H1 (cell line): ENCODE results near the gene PRKAR1B. TPM values are rescaled to one million over a fixed set of nuclear protein-coding genes. Genes with fewer than 3 reads are reported as not detected.

Source experiments
- CTCF ChIA-PET: fragments of 300-600 bp; sonication (Branson Sonifier 250); formaldehyde crosslinking; loops from one replicate; lab custom pipeline; 2021; ENCODE audit not compliant: partially characterized antibody; lab: Charles Lee
- POLR2A ChIA-PET: fragments of 300-600 bp; sonication (Branson Sonifier 250); formaldehyde crosslinking; loops from one replicate; lab custom pipeline; 2021; ENCODE audit warnings: inconsistent platforms; ENCODE audit not compliant: partially characterized antibody; lab: Charles Lee
- DNase-seq, 2 experiments: peaks; one replicate each; pipeline versions ENCODE4 v3.0.0 to v3.0.0-alpha.2; 2010 to 2022; ENCODE audit warnings: low spot score in 2 of 2, low read depth in 1 of 2, mixed read lengths in 1 of 2
- FAIRE-seq: peaks from 2 replicates; lab custom pipeline; 2011; peaks lifted over from hg19 to GRCh38; lab: Jason Lieb, UNC
- H2AFZ ChIP-seq: 2 replicates; pipeline ENCODE4 v1.8.1; 2012; ENCODE audit warnings: low read length, inconsistent platforms
- H2AK5ac ChIP-seq: 2 replicates; pipeline ENCODE4 v1.6.1; 2013; ENCODE audit warnings: low read depth, low read length
- H2BK120ac ChIP-seq: replicated peaks from 2 replicates; pipeline ENCODE3; 2013; ENCODE audit warnings: low read depth, low read length, inconsistent platforms
- H2BK12ac ChIP-seq: 2 replicates; pipeline ENCODE4 v1.6.1; 2013; ENCODE audit warnings: low read depth, low read length
- H2BK15ac ChIP-seq: 2 replicates; pipeline ENCODE4 v1.6.1; 2013; ENCODE audit warnings: low read length
- H2BK20ac ChIP-seq: 2 replicates; pipeline ENCODE4 v1.6.1; 2013; ENCODE audit warnings: low read length
- H2BK5ac ChIP-seq: 2 replicates; pipeline ENCODE4 v1.6.1; 2013; ENCODE audit warnings: low read depth, low read length
- H3K14ac ChIP-seq: 2 replicates; pipeline ENCODE4 v1.6.1; 2013; ENCODE audit warnings: inconsistent platforms; ENCODE audit not compliant: insufficient read length
- H3K18ac ChIP-seq: 2 replicates; pipeline ENCODE4 v1.6.1; 2013; ENCODE audit warnings: low read length; ENCODE audit errors: extremely low read depth
- H3K23ac ChIP-seq: 2 replicates; pipeline ENCODE4 v1.6.1; 2013; ENCODE audit warnings: inconsistent platforms; ENCODE audit not compliant: insufficient read length
- H3K23me2 ChIP-seq: 2 replicates; pipeline ENCODE4 v1.6.1; 2013; ENCODE audit warnings: low read depth, low read length
- H3K27ac ChIP-seq: 2 replicates; pipeline ENCODE4 v1.6.1; 2011; ENCODE audit warnings: low read depth, low read length, inconsistent platforms
- H3K27me3 ChIP-seq, 4 experiments: replicated peaks in 1 of 4; 1 replicate in 1 of 4; 2 replicates in 3 of 4; pipeline versions ENCODE4 v1.6.1 to v1.8.1; 2011 to 2013; ENCODE audit warnings: low read length in 3 of 4, mild to moderate bottlenecking in 3 of 4, inconsistent platforms in 2 of 4, mixed read lengths in 2 of 4, moderate library complexity in 1 of 4; ENCODE audit not compliant: control insufficient read depth in 3 of 4, insufficient read depth in 3 of 4; ENCODE audit errors: extremely low read depth in 1 of 4
- H3K36me3 ChIP-seq, 4 experiments: 2 replicates each; pipeline versions ENCODE4 v1.6.1 to v1.8.1; 2011 to 2013; ENCODE audit warnings: mild to moderate bottlenecking in 4 of 4, low read length in 3 of 4, moderate library complexity in 2 of 4, control low read depth in 1 of 4, inconsistent platforms in 1 of 4; ENCODE audit not compliant: insufficient read depth in 4 of 4, control insufficient read depth in 2 of 4
- H3K4ac ChIP-seq: replicated peaks from 2 replicates; pipeline ENCODE3; 2013; ENCODE audit warnings: low read length, low read depth, mixed read lengths, inconsistent platforms; ENCODE audit not compliant: insufficient read length
- H3K4me1 ChIP-seq, 4 experiments: replicated peaks in 1 of 4; 1 replicate in 1 of 4; 2 replicates in 3 of 4; pipeline versions ENCODE4 v1.6.1 to v1.8.1; 2011 to 2013; ENCODE audit warnings: low read length in 3 of 4, inconsistent platforms in 2 of 4, mixed read lengths in 1 of 4; ENCODE audit not compliant: insufficient read depth in 4 of 4, control insufficient read depth in 3 of 4
- H3K4me2 ChIP-seq, 2 experiments: 2 replicates each; pipeline versions ENCODE4 v1.6.1 to v1.8.1; 2011 to 2013; ENCODE audit warnings: low read depth in 2 of 2, low read length in 2 of 2, control low read depth in 1 of 2, inconsistent platforms in 1 of 2, mild to moderate bottlenecking in 1 of 2; ENCODE audit not compliant: insufficient read depth in 1 of 2
- H3K4me3 ChIP-seq, 4 experiments: fragments of 200-600, 300-600 bp in 1 of 4; sonication (generic), shearing (Covaris generic), sonication (Bioruptor Twin) in 1 of 4; 2 replicates each; pipeline versions ENCODE4 v1.5.1 to v1.8.1; 2011 to 2016; ENCODE audit warnings: low read length in 4 of 4, low read depth in 3 of 4, control low read depth in 2 of 4, inconsistent platforms in 2 of 4, mild to moderate bottlenecking in 2 of 4, mixed read lengths in 1 of 4, moderate library complexity in 1 of 4; ENCODE audit not compliant: insufficient read depth in 2 of 4; ENCODE audit errors: extremely low read depth in 1 of 4
- H3K56ac ChIP-seq: replicated peaks from 2 replicates; pipeline ENCODE3; 2013; ENCODE audit warnings: low read depth, mild to moderate bottlenecking, mixed read lengths, low read length, inconsistent platforms; ENCODE audit not compliant: insufficient read length
- H3K79me1 ChIP-seq: 2 replicates; pipeline ENCODE4 v1.6.1; 2013; ENCODE audit warnings: low read depth, low read length, control low read depth
- H3K79me2 ChIP-seq, 2 experiments: 2 replicates each; pipeline versions ENCODE4 v1.6.1 to v1.8.1; 2012 to 2013; ENCODE audit warnings: low read length in 2 of 2, mild to moderate bottlenecking in 2 of 2, inconsistent platforms in 1 of 2; ENCODE audit not compliant: insufficient read depth in 2 of 2, control insufficient read depth in 1 of 2
- H3K9ac ChIP-seq, 4 experiments: replicated peaks in 1 of 4; 1 replicate in 1 of 4; 2 replicates in 3 of 4; pipeline versions ENCODE4 v1.6.1 to v1.8.1; 2011 to 2013; ENCODE audit warnings: low read depth in 3 of 4, low read length in 3 of 4, control low read depth in 2 of 4, mild to moderate bottlenecking in 2 of 4, moderate library complexity in 2 of 4, inconsistent platforms in 1 of 4; ENCODE audit errors: extremely low read depth in 1 of 4
- H3K9me3 ChIP-seq, 2 experiments: 2 replicates each; pipeline versions ENCODE4 v1.6.1 to v1.8.1; 2012 to 2013; ENCODE audit warnings: mild to moderate bottlenecking in 2 of 2, moderate library complexity in 2 of 2, control low read depth in 1 of 2, inconsistent platforms in 1 of 2, low read depth in 1 of 2, low read length in 1 of 2, mixed read lengths in 1 of 2; ENCODE audit not compliant: insufficient read depth in 2 of 2
- H4K20me1 ChIP-seq, 2 experiments: replicated peaks in 1 of 2; 2 replicates each; pipeline versions ENCODE3 to v1.8.1; 2011 to 2013; ENCODE audit warnings: inconsistent platforms in 2 of 2, low read length in 2 of 2, mild to moderate bottlenecking in 1 of 2; ENCODE audit not compliant: insufficient read depth in 2 of 2, control insufficient read depth in 1 of 2
- H4K5ac ChIP-seq: 2 replicates; pipeline ENCODE4 v1.6.1; 2013; ENCODE audit warnings: low read length, low read depth, mixed read lengths, inconsistent platforms; ENCODE audit not compliant: insufficient read length
- H4K8ac ChIP-seq: 2 replicates; pipeline ENCODE4 v1.8.0; 2013; ENCODE audit warnings: mild to moderate bottlenecking, moderate library complexity, low read length, inconsistent platforms; ENCODE audit not compliant: insufficient read depth; ENCODE audit errors: extremely low read depth
- H4K91ac ChIP-seq: replicated peaks from 2 replicates; pipeline ENCODE3; 2013; ENCODE audit warnings: low read length, mixed read lengths, inconsistent platforms; ENCODE audit not compliant: insufficient read length
- CBX5 ChIP-seq: fragments of 300-800, 300-1000 bp; sonication (generic); IDR thresholded peaks from 2 replicates; pipeline ENCODE4 v1.7.1; 2016; ENCODE audit warnings: antibody characterized with exemption, low read length, low read depth
- CEBPB ChIP-seq: IDR thresholded peaks from 2 replicates; pipeline ENCODE4 v1.6.1; 2012; ENCODE audit warnings: low read depth, low read length
- CREB1 ChIP-seq: IDR thresholded peaks from 2 replicates; pipeline ENCODE4 v1.6.1; 2012; ENCODE audit warnings: inconsistent platforms
- EZH2 ChIP-seq: fragments of 200-600 bp; sonication (generic); IDR thresholded peaks from 2 replicates; pipeline ENCODE4 v1.7.1; 2012; ENCODE audit warnings: low read depth, mild to moderate bottlenecking, moderate library complexity, low read length, inconsistent platforms; ENCODE audit not compliant: severe bottlenecking
- KDM5A ChIP-seq: fragments of 200-600 bp; IDR thresholded peaks from 2 replicates; pipeline ENCODE4 v1.7.1; 2012; ENCODE audit warnings: mild to moderate bottlenecking, low read length, inconsistent platforms, mixed read lengths
- MAX ChIP-seq: IDR thresholded peaks from 2 replicates; pipeline ENCODE4 v1.6.1; 2012; ENCODE audit warnings: inconsistent platforms
- RBBP5 ChIP-seq: IDR thresholded peaks from 2 replicates; pipeline ENCODE4 v1.7.1; 2012; ENCODE audit warnings: low read depth, mild to moderate bottlenecking, inconsistent platforms, low read length, moderate library complexity, borderline replicate concordance
- TBP ChIP-seq: IDR thresholded peaks from 2 replicates; pipeline ENCODE4 v1.6.1; 2011; ENCODE audit warnings: low read depth, low read length, improper control_type of control experiment
- WGBS, 2 experiments: shearing (Covaris generic) in 1 of 2; methylation state at CpG; one replicate each; pipeline versions ENCODE4 v1.1.6 to v1.1.7; 2013 to 2015; ENCODE audit warnings: low lambda C conversion rate in 2 of 2, mixed read lengths in 2 of 2, inconsistent platforms in 1 of 2, low coverage in 1 of 2, missing lambda C conversion rate in 1 of 2; ENCODE audit not compliant: insufficient replicate concordance in 2 of 2, insufficient coverage in 1 of 2, insufficient read length in 1 of 2; ENCODE audit errors: extremely low coverage in 1 of 2, missing lambda C conversion rate in 1 of 2; 5-methylcytosine and 5-hydroxymethylcytosine counted together
- polyA plus RNA-seq, 7 experiments: library from polyadenylated mRNA; depleted of rRNA in 3 of 7; stranded (reverse) in 5 of 7; unstranded in 2 of 7; fragments of >200 nt in 5 of 7; fragments of 200-250 nt in 2 of 7; gene quantifications; 1 replicate in 5 of 7; 2 replicates in 1 of 7; 4 replicates in 1 of 7; pipeline versions ENCODE4 v1.2.1 to v1.2.3, GENCODE V29; 2011 to 2013; ENCODE audit warnings: missing spikeins in 2 of 7, mixed read lengths in 2 of 7
- total RNA-seq: library from RNA; stranded (reverse); fragmentation: NEBNext Ultra II Directional; extraction: Animal tissue kit (Norgen Biotek cat#: 25700); gene quantifications from 2 replicates; pipeline ENCODE4 v1.2.1, GENCODE V29; 2021

The PRKAR1B gene
- total and polyA plus RNA-seq, 2 of the 8 experiments (the other 6 are each of a cell fraction or from before 2014, with no cell fraction given), result 12.3 to 55.7 TPM

DNA sequence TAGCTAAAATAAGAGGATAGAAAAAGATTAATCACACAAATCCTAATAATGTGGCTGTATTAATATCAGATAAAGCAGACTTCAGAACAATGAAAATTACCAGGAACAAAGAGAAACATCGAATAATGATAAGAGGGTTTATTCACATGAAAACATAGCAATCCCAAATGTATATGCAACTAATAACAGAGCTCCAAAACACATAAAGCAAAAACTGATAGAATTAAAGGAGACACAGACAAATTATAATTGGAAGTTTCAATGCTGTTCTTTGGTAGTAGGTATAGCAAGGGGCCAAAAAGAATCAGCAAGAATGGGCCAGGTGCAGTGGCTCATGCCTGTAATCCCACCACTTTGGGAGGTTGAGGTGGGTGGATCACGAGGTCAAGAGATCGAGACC lies 24.0 kb downstream of the PRKAR1B start:
- Histone ChIP-seq H3K27me3 (no peaks in the 10 kb centered on the region), H2BK20ac (no peak overlapping the region)
- 93% methylated on average over 3 of the region's 3 CpGs; no CpG with 5 or more reads in 1 of the 2 experiments for WGBS, 2 experiments
- TF ChIP-seq TBP (no peak), CBX5 (no peak), RBBP5 (no peak), EZH2 (no peak), CREB1 (no peak), MAX (no peak), CEBPB (no peak), KDM5A (no peak)

More for the DNA sequence above, 24.0 kb downstream of the PRKAR1B start:
- H3K9me3 ChIP-seq, result peaks cover 0 to 4% of the 10 kb centered on the region in 2 experiments; a peak in 1 of 4 replicates
- H3K4me2 ChIP-seq, result no peak overlapping the region
- H3K9ac ChIP-seq, result no peak overlapping the region
- H4K20me1 ChIP-seq, result peaks cover 0 to 5% of the 10 kb centered on the region in 2 experiments
- H3K56ac ChIP-seq, result no peak overlapping the region
- no peak for DNase-seq
- no peak overlapping the region for H2BK15ac ChIP-seq
- no peaks in the 10 kb centered on the region for H3K23me2 ChIP-seq
- peaks cover 0 to 5% (median 0%) of the 10 kb centered on the region in 4 experiments; a peak in 2 of 7 replicates for H3K4me1 ChIP-seq
- H3K18ac ChIP-seq, result no peak overlapping the region
- H3K79me2 ChIP-seq, result peaks cover 0 to 39% of the 10 kb centered on the region in 2 experiments; a peak in 2 of 4 replicates
- H2BK120ac ChIP-seq, result no peak overlapping the region
- FAIRE-seq, result no peak
- no peak overlapping the region for H2BK12ac ChIP-seq
- no peak overlapping the region for H2AK5ac ChIP-seq
- no peak overlapping the region for H3K4ac ChIP-seq
- ChIA-PET POLR2A (no interaction called here), CTCF (interaction anchor here (1.1 to 1.3 kb wide), 3 partner anchors 25 to 381 kb away, joined by 3 to 4 read pairs (median 4); no protein-coding TSS in a partner anchor)
- H4K91ac ChIP-seq, result no peak overlapping the region
- no peak overlapping the region for H3K27ac ChIP-seq
- H3K23ac ChIP-seq, result no peak overlapping the region
- no peak overlapping the region for H4K5ac ChIP-seq
- H3K4me3 ChIP-seq, result no peak overlapping the region
- no peak overlapping the region for H4K8ac ChIP-seq
- H3K79me1 ChIP-seq, result peaks cover 8% of the 10 kb centered on the region
- H3K36me3 ChIP-seq, result peaks cover 0 to 5% (median 4%) of the 10 kb centered on the region in 4 experiments; a peak in 3 of 8 replicates
- H2BK5ac ChIP-seq, result no peak overlapping the region
- H3K14ac ChIP-seq, result no peak overlapping the region
- no peak overlapping the region for H2AFZ ChIP-seq
